Activated CD4-positive, alpha-beta T cell treated with anti-CD3 and anti-CD28 coated beads, Interleukin-2, Interleukin-4, amounts not matched to agents 100 ng/mL and 50 ng/mL, durations not matched to agents 16 hours and 8 hours (primary cell): ENCODE data around the gene VAPA.
A peak's percentile ranks its signal among the peaks of the same experiment; 100 is the strongest.

Experiments used
- DNase-seq: peaks from one replicate; pipeline ENCODE4 v3.0.0-alpha.2; 2020; ENCODE audit warnings: low spot score

The VAPA gene

GRCh38 chr18:9914584-9915290, 921 bp downstream of the VAPA start:
- DNase-seq: peak; percentile 79

- DNase-seq: no peak
Measured at GRCh38 chr18:9915291-9916076, 1.7 kb downstream of the VAPA start.

- no peak for DNase-seq
Measured at GRCh38 chr18:9916077-9916639, 2.3 kb downstream of the VAPA start.

DNA sequence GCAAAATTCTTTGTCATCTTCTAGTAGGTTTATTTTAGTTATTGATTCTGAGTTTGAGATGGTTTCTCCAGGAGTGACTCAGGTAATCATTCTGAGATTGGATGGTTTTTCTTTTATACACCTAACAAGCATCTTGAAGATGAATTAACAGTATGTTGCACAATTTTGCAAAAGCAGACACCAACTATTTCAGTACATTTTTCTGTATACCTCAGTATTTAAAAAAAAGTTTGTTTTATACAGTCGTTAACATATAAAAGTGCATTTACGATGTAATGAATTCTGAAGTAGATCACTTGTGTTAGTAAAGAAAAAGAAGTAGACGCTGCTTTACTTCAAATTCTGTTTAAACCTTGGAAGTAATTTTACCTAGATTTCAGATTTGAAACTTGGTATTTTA, 3.0 kb downstream of the VAPA start:
- no peak for DNase-seq

GRCh38 chr18:9918016-9918680, 4.3 kb downstream of the VAPA start:
- DNase-seq: no peak

DNA sequence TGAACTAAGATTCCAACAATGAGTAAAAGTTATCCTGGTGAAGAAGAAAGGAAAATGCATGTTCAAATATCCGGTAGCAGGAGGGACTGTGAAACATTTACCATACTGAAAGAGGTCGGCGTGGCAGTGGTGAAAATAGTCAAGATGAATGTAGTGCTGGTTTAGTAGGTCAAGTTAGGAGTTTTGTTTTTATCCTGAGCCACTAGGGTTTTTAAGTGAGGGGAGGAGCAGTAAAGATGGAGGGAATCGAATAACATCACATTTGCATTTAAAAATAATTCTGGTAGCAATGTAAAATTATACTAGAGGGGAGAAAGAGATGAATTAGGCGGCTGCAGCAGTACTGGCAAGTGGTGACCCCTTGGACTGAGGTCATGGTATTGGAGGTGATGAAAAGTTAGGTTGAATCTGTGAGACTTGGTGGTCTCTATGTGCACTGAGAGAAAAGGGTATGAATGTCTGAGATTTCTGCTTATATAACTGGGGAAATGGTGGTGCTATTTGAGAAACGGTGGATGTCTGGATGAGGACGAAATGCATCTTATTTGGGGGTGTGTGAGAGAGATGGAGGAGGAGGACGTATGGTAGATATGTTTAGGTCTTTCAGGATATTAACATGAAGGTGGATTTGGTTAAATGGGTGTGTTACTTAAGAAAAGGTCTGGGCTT, 5.9 kb downstream of the VAPA start:
- peak; percentile 23 for DNase-seq

DNA sequence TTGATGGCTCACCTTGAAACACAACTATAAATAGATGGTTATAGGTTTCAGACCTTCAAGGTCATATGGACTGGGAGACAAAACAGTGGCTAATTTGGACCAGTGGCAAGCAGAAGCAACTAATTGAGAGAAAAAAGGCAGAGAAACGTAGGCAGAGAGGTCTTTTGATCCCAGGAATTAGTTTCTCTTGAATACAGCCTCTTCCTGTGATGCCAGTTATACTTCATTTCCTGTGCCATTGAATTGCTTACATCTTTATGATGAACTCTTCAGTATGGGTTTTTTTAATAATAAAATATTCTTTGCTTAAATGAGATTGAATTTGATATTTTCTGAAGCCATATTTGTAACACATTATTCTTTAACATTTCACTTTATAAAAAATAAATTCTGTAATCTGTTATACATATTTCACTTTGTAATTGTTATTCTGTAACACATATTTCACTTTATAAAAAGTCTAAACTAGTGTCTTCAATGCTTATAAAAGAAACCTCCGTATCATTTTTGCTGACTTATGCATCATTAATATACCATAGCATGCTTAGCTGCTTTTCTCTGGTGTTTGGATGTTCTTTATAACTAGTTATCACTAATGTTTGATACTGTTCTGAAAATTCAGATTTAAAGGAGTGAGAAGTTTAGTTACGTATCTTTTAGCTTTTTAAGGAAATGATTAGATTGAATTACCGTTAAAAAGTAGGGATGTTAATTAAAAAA, 8.9 kb downstream of the VAPA start:
- DNase-seq: no peak

DNA sequence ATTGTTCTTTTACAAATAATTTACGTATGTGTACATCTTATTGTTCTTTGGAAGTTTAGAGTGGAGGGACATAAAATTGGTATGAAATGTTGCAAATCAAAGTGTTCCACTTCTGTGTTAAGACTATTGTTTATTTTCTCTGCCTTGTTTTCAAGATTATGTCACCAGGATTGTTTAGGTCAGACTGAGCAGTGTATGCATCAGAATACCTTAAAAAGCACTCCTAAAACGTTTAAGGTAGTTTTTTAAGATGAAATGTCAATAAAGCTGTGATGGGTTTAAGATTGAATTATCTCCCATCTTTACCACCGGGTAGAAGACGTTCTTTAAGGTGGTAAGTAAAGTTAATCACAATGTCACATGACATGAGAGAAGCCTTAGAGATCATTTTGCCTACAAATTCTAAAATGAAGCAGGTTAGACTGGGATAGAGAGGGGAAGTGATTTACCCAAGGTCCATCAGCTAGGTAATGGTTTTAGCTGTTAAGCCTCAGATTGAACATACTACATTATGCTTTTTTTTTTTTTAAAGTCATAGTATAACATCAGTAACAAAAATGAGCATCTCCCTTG, 10.6 kb downstream of the VAPA start:
- DNase-seq: no peak

GRCh38 chr18:9925369-9925768, 11.6 kb downstream of the VAPA start:
- DNase-seq: no peak

DNA sequence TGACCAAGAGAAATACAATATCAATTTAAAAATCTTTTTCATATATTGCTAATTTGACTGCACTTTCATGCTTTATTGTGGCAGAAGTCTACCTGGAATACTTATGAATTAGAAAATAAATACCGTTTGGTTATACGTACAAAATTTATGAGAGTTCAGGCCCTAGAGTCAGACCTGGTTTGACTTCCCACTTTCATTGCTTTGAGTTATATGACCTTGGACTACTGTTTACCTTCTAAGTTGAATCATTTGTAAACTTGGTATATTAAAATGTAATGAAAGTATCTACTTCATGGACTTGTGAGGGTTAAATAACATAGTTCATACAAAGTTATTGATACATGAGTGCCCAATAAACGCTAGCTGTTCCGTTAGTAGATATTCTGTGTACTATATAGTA, 12.0 kb downstream of the VAPA start:
- no peak for DNase-seq

- DNase-seq: no peak
Measured at GRCh38 chr18:9926223-9926894, 12.5 kb downstream of the VAPA start.

DNA sequence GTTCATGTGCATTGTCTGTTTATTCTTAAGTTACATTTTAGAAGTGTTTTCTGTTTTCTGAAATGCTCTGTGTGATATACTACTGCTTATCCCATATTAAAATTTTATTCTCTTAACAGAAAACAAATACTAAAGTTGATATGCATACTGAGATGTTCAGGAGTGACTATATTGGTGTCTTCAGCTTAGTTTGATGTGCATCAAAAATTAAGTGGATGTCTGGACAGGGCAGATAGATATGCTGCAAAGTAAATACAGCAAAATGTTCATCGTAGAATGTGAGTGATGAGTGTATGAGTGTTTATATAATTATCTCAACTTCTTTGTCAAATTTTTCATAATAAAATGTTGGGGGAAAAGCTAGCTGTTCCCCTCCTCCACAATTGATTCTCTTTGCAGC, 13.2 kb downstream of the VAPA start:
- DNase-seq: no peak

- DNase-seq: no peak
Measured at GRCh38 chr18:9927392-9928063, 13.7 kb downstream of the VAPA start.

DNA sequence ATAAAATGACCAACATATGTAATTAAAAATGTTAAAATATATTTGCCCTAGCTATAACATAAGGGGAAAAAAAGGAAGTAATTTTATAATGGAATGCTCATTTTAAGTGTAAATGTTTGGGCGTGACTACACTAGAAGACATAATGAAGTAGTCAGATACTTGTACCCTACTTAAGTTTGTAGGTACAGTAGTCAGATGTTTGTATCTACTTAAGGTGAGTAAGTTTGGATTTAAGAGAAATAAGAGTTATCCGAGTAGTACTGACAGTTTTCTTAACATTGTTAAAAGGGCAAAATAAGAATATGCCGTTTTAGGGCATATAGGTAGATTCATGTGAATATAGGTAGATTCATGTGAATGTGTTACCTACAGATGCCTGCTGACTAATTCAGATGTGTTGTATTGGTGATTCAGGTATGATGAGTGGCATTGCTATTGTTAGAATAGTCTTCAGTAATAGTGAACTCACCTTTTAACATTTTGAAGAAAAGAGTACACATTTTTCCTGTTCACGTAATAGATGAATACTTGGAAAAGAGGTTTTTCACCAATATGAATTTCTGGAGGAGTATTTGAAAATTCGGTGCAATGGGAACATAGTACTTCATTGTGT, 14.9 kb downstream of the VAPA start:
- DNase-seq: no peak

GRCh38 chr18:9930299-9930884, 16.6 kb downstream of the VAPA start:
- no peak for DNase-seq

- DNase-seq: no peak
Measured at GRCh38 chr18:9931146-9931545, 17.3 kb downstream of the VAPA start.

DNA sequence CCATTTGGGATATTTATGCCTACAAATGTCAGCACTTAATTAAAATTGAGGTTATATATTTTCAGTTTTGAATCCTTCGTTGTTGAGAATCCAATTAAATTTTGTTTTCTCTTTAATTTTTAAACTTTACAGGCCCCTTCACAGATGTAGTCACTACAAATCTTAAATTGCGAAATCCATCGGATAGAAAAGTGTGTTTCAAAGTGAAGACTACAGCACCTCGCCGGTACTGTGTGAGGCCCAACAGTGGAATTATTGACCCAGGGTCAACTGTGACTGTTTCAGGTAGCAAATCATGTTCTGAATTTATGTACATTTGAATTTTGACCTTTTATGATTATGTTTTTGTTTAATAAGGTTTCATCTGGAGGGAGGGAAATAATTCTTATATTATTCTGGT, 17.9 kb downstream of the VAPA start:
- DNase-seq: no peak

DNA sequence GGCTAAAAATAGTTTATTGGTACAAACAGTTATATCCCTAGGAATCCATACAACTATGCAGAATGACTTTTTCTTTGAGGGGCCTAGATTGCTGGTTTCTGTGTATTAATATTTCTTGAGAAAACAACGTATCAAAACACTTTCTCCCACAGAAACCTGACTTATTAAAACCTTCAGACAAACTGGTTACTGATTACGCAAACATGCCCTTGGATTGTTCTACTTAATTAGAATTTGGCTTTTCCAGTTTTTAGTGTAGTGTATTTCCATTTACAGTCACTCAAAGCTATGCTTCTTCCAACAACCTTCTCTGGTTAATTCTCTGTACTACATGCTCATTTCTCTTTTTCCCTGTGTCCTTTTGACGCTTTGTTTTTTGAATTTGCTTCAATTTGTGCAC, 20.0 kb downstream of the VAPA start:
- no peak for DNase-seq

- DNase-seq: no peak
Measured at GRCh38 chr18:9934274-9934673, 20.5 kb downstream of the VAPA start.
